ENCODE measurements around the gene RPS10. TPM values are rescaled to one million over a fixed set of nuclear protein-coding genes. Genes with fewer than 3 reads are reported as not detected.

RPS10 gene
- total and polyA plus RNA-seq, 2 experiments from 2014 or later = 1,755 to 2,175 TPM

DNA sequence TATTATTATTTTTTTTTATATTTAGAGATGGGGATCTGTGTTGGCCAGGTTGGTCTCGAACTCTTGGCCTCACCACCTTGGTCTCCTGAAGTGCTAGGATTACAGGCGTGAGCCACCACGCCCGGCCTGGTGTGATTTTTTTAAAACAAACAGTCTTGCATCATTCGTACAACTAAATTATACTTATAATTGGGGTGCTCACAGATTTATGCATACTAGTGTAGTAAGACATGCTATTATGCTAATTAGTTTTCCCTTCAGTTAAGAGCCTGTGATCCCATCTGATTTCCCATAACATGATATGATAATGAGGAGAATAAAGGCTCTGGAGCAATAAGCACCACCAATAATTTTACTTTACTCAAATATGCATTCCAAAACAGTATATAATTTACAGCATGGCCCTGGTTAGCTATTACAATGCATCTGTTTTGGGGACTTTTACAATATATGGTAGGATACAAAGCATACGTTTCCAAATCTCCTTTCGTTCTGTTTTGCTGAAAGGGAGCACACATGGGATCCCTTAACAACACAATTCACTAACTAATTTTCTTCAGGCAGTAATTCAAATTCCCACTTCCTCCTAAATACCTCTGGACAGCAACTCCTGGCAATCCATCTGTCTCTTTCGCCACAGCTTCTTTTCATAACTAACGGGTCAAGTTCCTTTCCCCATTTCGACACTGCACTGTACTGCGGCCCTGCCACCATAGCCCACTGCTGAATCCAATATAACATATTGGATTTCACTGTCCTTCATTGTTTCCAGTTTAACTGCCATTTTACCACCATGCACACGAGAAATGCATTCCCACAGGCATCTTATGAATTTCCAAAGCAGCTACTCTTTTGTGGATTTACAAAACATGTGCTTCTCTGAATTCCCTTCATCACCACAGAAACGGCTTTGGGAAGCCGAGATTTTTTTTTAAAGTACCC lies 35.1 kb downstream of the RPS10 start:
- no peak overlapping the region for H2AFZ ChIP-seq
- no peaks in the 10 kb centered on the region; the same call in 2 of the 3 replicates for H3K36me3 Mint-ChIP-seq (ENCODE audit: low read depth)
- H3K4me3 Mint-ChIP-seq = no peak overlapping the region
- peak overlapping the region; percentile 58 for H3K4me3 ChIP-seq
- H3F3A ChIP-seq (replicated peaks; ENCODE audit: low read depth) = 0 out of 2 replicates have a peak, but pooled peaks cover 3% of the 10 kb centered on the region
- peaks cover 5% of the 10 kb centered on the region; the same call in 2 of the 3 replicates for H3K9me3 Mint-ChIP-seq
- H3K27me3 ChIP-seq (ENCODE audit: insufficient read depth) = no peaks in the 10 kb centered on the region
- H3K36me3 ChIP-seq (ENCODE audit: insufficient read depth) = no peaks in the 10 kb centered on the region; the same call in 1 of the 2 replicates
- no peak overlapping the region for H3K27ac ChIP-seq (ENCODE audit: low read depth)
- no peaks in the 10 kb centered on the region for H3K9me2 ChIP-seq (ENCODE audit: insufficient read depth)
- peaks cover 6% of the 10 kb centered on the region for H3K27me3 Mint-ChIP-seq (ENCODE audit: insufficient read depth, low read depth, poor library complexity)
- peak; percentile 16 for DNase-seq (ENCODE audit: low spot score)
- peak overlapping the region; percentile 74 for H3K4me2 ChIP-seq
- peaks cover 20% of the 10 kb centered on the region for H3K4me1 Mint-ChIP-seq
- H3K4me1 ChIP-seq (ENCODE audit: insufficient read depth) = peaks cover 21% of the 10 kb centered on the region; the same call in 1 of the 2 replicates
- peaks cover 58% of the 10 kb centered on the region for H3K79me2 ChIP-seq (replicated peaks; ENCODE audit: insufficient read depth)
- H4K20me1 ChIP-seq (replicated peaks; ENCODE audit: insufficient read depth) = peaks cover 7% of the 10 kb centered on the region; the same call in 1 of the 2 replicates
- no peak overlapping the region for H3K27ac Mint-ChIP-seq
- TF ChIP-seq, protein P1, sequence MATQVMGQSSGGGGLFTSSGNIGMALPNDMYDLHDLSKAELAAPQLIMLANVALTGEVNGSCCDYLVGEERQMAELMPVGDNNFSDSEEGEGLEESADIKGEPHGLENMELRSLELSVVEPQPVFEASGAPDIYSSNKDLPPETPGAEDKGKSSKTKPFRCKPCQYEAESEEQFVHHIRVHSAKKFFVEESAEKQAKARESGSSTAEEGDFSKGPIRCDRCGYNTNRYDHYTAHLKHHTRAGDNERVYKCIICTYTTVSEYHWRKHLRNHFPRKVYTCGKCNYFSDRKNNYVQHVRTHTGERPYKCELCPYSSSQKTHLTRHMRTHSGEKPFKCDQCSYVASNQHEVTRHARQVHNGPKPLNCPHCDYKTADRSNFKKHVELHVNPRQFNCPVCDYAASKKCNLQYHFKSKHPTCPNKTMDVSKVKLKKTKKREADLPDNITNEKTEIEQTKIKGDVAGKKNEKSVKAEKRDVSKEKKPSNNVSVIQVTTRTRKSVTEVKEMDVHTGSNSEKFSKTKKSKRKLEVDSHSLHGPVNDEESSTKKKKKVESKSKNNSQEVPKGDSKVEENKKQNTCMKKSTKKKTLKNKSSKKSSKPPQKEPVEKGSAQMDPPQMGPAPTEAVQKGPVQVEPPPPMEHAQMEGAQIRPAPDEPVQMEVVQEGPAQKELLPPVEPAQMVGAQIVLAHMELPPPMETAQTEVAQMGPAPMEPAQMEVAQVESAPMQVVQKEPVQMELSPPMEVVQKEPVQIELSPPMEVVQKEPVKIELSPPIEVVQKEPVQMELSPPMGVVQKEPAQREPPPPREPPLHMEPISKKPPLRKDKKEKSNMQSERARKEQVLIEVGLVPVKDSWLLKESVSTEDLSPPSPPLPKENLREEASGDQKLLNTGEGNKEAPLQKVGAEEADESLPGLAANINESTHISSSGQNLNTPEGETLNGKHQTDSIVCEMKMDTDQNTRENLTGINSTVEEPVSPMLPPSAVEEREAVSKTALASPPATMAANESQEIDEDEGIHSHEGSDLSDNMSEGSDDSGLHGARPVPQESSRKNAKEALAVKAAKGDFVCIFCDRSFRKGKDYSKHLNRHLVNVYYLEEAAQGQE (IDR thresholded peaks at IDR 0.05; ENCODE audit: unreplicated experiment) = no peak
- no peak for TF ChIP-seq NANOG (IDR thresholded peaks at IDR 0.05; ENCODE audit: borderline replicate concordance)
- no peak for TF ChIP-seq POLR2AphosphoS5 (IDR thresholded peaks at IDR 0.05; ENCODE audit: low read depth)
- TF ChIP-seq, protein P2, sequence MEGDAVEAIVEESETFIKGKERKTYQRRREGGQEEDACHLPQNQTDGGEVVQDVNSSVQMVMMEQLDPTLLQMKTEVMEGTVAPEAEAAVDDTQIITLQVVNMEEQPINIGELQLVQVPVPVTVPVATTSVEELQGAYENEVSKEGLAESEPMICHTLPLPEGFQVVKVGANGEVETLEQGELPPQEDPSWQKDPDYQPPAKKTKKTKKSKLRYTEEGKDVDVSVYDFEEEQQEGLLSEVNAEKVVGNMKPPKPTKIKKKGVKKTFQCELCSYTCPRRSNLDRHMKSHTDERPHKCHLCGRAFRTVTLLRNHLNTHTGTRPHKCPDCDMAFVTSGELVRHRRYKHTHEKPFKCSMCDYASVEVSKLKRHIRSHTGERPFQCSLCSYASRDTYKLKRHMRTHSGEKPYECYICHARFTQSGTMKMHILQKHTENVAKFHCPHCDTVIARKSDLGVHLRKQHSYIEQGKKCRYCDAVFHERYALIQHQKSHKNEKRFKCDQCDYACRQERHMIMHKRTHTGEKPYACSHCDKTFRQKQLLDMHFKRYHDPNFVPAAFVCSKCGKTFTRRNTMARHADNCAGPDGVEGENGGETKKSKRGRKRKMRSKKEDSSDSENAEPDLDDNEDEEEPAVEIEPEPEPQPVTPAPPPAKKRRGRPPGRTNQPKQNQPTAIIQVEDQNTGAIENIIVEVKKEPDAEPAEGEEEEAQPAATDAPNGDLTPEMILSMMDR (conservative IDR thresholded peaks at IDR 0.05; ENCODE audit: low read depth in 2 of 2) = no peak
- TF ChIP-seq STAT1 (IDR thresholded peaks at IDR 0.05; ENCODE audit: unreplicated experiment) = no peak
- no peak for TF ChIP-seq EZH2 (IDR thresholded peaks at IDR 0.05; ENCODE audit: low read depth, unreplicated experiment)
- TF ChIP-seq CREB1 (CRISPR knock-in tag; IDR thresholded peaks at IDR 0.05; ENCODE audit: low read depth) = no peak
- no peak for ATAC-seq

DNA sequence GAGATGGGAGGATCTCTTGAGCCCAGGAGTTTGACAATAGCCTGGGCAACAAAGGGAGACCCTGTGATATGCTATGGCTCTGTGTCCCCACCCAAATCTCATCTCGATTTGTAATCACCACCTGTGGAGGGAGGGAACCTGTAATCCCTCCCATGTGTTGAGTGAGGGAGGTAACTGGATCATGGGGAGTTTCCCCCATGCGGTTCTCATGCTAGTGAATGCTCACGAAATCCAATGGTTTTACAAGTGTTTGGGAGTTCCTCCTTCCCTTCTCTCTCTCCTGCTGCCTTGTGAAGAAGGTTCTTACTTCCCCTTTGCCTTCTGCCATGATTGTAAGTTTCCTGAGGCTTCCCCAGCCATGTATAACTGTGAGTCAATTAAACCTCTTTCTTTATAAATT lies 36.8 kb downstream of the RPS10 start:
- Histone ChIP-seq H3K27me3 (ENCODE audit: insufficient read depth) (no peaks in the 10 kb centered on the region), H2AFZ (no peak overlapping the region), H3K79me2 (replicated peaks; ENCODE audit: insufficient read depth) (peaks cover 76% of the 10 kb centered on the region), H3K27ac (ENCODE audit: low read depth) (no peak overlapping the region), H3F3A (replicated peaks; ENCODE audit: low read depth) (0 out of 2 replicates have a peak, but pooled peaks cover 3% of the 10 kb centered on the region), H3K4me1 (ENCODE audit: insufficient read depth) (peaks cover 28% of the 10 kb centered on the region), H3K9me2 (ENCODE audit: insufficient read depth) (no peaks in the 10 kb centered on the region), H4K20me1 (replicated peaks; ENCODE audit: insufficient read depth) (peaks cover 14% of the 10 kb centered on the region; the same call in 1 of the 2 replicates), H3K36me3 (ENCODE audit: insufficient read depth) (no peaks in the 10 kb centered on the region), H3K4me3 (no peak overlapping the region), H3K4me2 (no peak overlapping the region)
- Mint-ChIP-seq H3K36me3 (ENCODE audit: low read depth) (no peaks in the 10 kb centered on the region; the same call in 2 of the 3 replicates), H3K9me3 (no peaks in the 10 kb centered on the region; the same call in 2 of the 3 replicates), H3K4me1 (peaks cover 31% of the 10 kb centered on the region), H3K27me3 (ENCODE audit: insufficient read depth, low read depth, poor library complexity) (peaks cover 4% of the 10 kb centered on the region), H3K4me3 (no peak overlapping the region), H3K27ac (no peak overlapping the region)
- ATAC-seq = no peak
- DNase-seq (ENCODE audit: low spot score) = peak; percentile 8
- TF ChIP-seq JUNB (IDR thresholded peaks at IDR 0.05; ENCODE audit: unreplicated experiment) = no peak
- TF ChIP-seq, protein P3, sequence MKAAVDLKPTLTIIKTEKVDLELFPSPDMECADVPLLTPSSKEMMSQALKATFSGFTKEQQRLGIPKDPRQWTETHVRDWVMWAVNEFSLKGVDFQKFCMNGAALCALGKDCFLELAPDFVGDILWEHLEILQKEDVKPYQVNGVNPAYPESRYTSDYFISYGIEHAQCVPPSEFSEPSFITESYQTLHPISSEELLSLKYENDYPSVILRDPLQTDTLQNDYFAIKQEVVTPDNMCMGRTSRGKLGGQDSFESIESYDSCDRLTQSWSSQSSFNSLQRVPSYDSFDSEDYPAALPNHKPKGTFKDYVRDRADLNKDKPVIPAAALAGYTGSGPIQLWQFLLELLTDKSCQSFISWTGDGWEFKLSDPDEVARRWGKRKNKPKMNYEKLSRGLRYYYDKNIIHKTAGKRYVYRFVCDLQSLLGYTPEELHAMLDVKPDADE (IDR thresholded peaks at IDR 0.05) = no peak

All from GM23338 (cell line).